Type B pancreatic cell (in vitro differentiated cells): ENCODE results near the gene OR6Q1. TPM values are rescaled to one million over a fixed set of nuclear protein-coding genes. Genes with fewer than 3 reads are reported as not detected.

Experiments used
- DNase-seq: peaks from one replicate; pipeline ENCODE4 v3.0.0; 2021; ENCODE audit warnings: mixed read lengths; ENCODE audit not compliant: unreplicated experiment; ENCODE audit errors: extremely low spot score
- H3K27ac Mint-ChIP-seq: 2 replicates; pipeline ENCODE4 v1.8.0; 2021; ENCODE audit warnings: mild to moderate bottlenecking, mixed read lengths
- H3K27me3 Mint-ChIP-seq: 2 replicates; pipeline ENCODE4 v1.8.0; 2021; ENCODE audit warnings: mixed read lengths
- H3K36me3 Mint-ChIP-seq: 2 replicates; pipeline ENCODE4 v1.8.0; 2021; ENCODE audit warnings: mixed read lengths
- H3K4me1 Mint-ChIP-seq: one replicate; pipeline ENCODE4 v1.8.0; 2021; ENCODE audit warnings: mixed read lengths; ENCODE audit not compliant: unreplicated experiment
- H3K4me3 Mint-ChIP-seq: 2 replicates; pipeline ENCODE4 v1.8.0; 2021; ENCODE audit warnings: mild to moderate bottlenecking, mixed read lengths
- H3K9me3 Mint-ChIP-seq: 2 replicates; pipeline ENCODE4 v1.8.0; 2021; ENCODE audit warnings: mixed read lengths
- CTCF ChIP-seq: fragments of 200-600 bp; sonication (generic); conservative IDR thresholded peaks from 2 replicates; pipeline ENCODE4 v1.5.0; 2021; ENCODE audit warnings: antibody characterized with exemption, mild to moderate bottlenecking
- total RNA-seq: library from RNA; stranded (reverse); gene quantifications from 2 replicates; pipeline ENCODE4 v1.2.1, GENCODE V29; 2021; ENCODE audit warnings: low replicate concordance

The OR6Q1 gene
- total RNA-seq, 1 donor from 2014 or later, result not detected

GRCh38 chr11:58039589-58039988, 8.8 kb downstream of the OR6Q1 start:
- no peaks in the 10 kb centered on the region for H3K36me3 Mint-ChIP-seq

GRCh38 chr11:58043379-58043778, 12.6 kb downstream of the OR6Q1 start:
- H3K27ac Mint-ChIP-seq, result no peak overlapping the region
- H3K9me3 Mint-ChIP-seq, result no peaks in the 10 kb centered on the region
- TF ChIP-seq CTCF, result no peak
- no peak overlapping the region for H3K4me3 Mint-ChIP-seq
- no peaks in the 10 kb centered on the region for H3K27me3 Mint-ChIP-seq
- no peaks in the 10 kb centered on the region for H3K4me1 Mint-ChIP-seq
- DNase-seq, result no peak
- H3K36me3 Mint-ChIP-seq, result no peaks in the 10 kb centered on the region

More at GRCh38 chr11:58039589-58039988, 8.8 kb downstream of the OR6Q1 start:
- Mint-ChIP-seq H3K27ac (no peak overlapping the region), H3K27me3 (no peaks in the 10 kb centered on the region), H3K4me3 (no peak overlapping the region), H3K9me3 (no peaks in the 10 kb centered on the region), H3K4me1 (no peaks in the 10 kb centered on the region)
- TF ChIP-seq CTCF, result no peak
- no peak for DNase-seq

GRCh38 chr11:58046231-58046630, 15.5 kb downstream of the OR6Q1 start:
- H3K27me3 Mint-ChIP-seq, result no peaks in the 10 kb centered on the region
- no peaks in the 10 kb centered on the region for H3K36me3 Mint-ChIP-seq
- no peak for DNase-seq
- H3K4me1 Mint-ChIP-seq, result no peaks in the 10 kb centered on the region
- no peak overlapping the region for H3K27ac Mint-ChIP-seq
- TF ChIP-seq CTCF, result no peak
- no peak overlapping the region for H3K4me3 Mint-ChIP-seq
- H3K9me3 Mint-ChIP-seq, result no peaks in the 10 kb centered on the region

- Mint-ChIP-seq H3K9me3 (no peaks in the 10 kb centered on the region), H3K27me3 (no peaks in the 10 kb centered on the region), H3K27ac (no peak overlapping the region), H3K36me3 (no peaks in the 10 kb centered on the region), H3K4me1 (no peaks in the 10 kb centered on the region), H3K4me3 (no peak overlapping the region)
- no peak for DNase-seq
- no peak for TF ChIP-seq CTCF
Measured at GRCh38 chr11:58047818-58048217, 17.1 kb downstream of the OR6Q1 start.

GRCh38 chr11:58055806-58056401, 25.2 kb downstream of the OR6Q1 start:
- TF ChIP-seq CTCF, result no peak
- Mint-ChIP-seq H3K27me3 (peaks cover under 1% of the 10 kb centered on the region), H3K4me1 (peaks cover 2% of the 10 kb centered on the region), H3K27ac (no peak overlapping the region), H3K36me3 (no peaks in the 10 kb centered on the region), H3K9me3 (no peaks in the 10 kb centered on the region), H3K4me3 (no peak overlapping the region)
- DNase-seq, result no peak

- Mint-ChIP-seq H3K9me3 (no peaks in the 10 kb centered on the region), H3K36me3 (no peaks in the 10 kb centered on the region), H3K4me1 (peaks cover 5% of the 10 kb centered on the region), H3K27me3 (peaks cover 3% of the 10 kb centered on the region), H3K27ac (no peak overlapping the region), H3K4me3 (no peak overlapping the region)
- DNase-seq, result no peak
- no peak for TF ChIP-seq CTCF
Measured at GRCh38 chr11:58057481-58057880, 26.7 kb downstream of the OR6Q1 start.
